ENCODE results near the gene NCK2. TPM values are rescaled to one million over a fixed set of nuclear protein-coding genes. Genes with fewer than 3 reads are reported as not detected.

The NCK2 gene
- total RNA-seq, 1 experiment from 2014 or later = 49.2 TPM

GRCh38 chr2:105711394-105711793 lies 33.3 kb upstream of the NCK2 start:
- Histone ChIP-seq H2BK5ac (ENCODE audit: insufficient read length, low read length) (no peak overlapping the region), H3K23me2 (ENCODE audit: insufficient read length, low read depth, low read length, poor library complexity, severe bottlenecking) (no peaks in the 10 kb centered on the region), H3K27ac (ENCODE audit: insufficient read length, low read depth, low read length) (no peak overlapping the region), H3K18ac (ENCODE audit: insufficient read length, low read depth, low read length) (no peak overlapping the region), H2BK20ac (ENCODE audit: low read depth, low read length, poor library complexity, severe bottlenecking) (no peak overlapping the region), H3K9me3 (ENCODE audit: control insufficient read depth, low read depth, low read length) (no peaks in the 10 kb centered on the region), H4K5ac (ENCODE audit: insufficient read length, low read depth, low read length) (no peak overlapping the region), H2BK120ac (ENCODE audit: low read depth, low read length, poor library complexity, severe bottlenecking) (no peak overlapping the region), H3K9ac (ENCODE audit: extremely low read depth, insufficient read length, low read length) (no peak overlapping the region), H4K20me1 (ENCODE audit: control insufficient read depth, insufficient read depth, insufficient read length) (no peaks in the 10 kb centered on the region), H3K14ac (ENCODE audit: insufficient read depth, low read length) (no peak overlapping the region), H3K79me2 (ENCODE audit: insufficient read depth, low read length) (no peaks in the 10 kb centered on the region), H3K4ac (ENCODE audit: low read depth, low read length) (no peak overlapping the region), H4K91ac (ENCODE audit: insufficient read length, low read depth, low read length) (no peak overlapping the region), H4K8ac (replicated peaks; ENCODE audit: insufficient read length, low read depth, low read length) (no peak overlapping the region), H3K79me1 (ENCODE audit: insufficient read depth, low read depth, low read length, poor library complexity, severe bottlenecking) (no peaks in the 10 kb centered on the region), H2AFZ (ENCODE audit: low read length) (no peak overlapping the region), H3K4me1 (ENCODE audit: insufficient read depth, low read length) (peaks cover 2% of the 10 kb centered on the region; the same call in 1 of the 2 replicates), H3K27me3 (ENCODE audit: insufficient read depth, low read length) (no peaks in the 10 kb centered on the region), H3K4me2 (ENCODE audit: insufficient read depth, insufficient read length, low read length) (no peak overlapping the region), H2BK12ac (ENCODE audit: insufficient read length, low read depth, low read length) (no peak overlapping the region), H3K56ac (ENCODE audit: insufficient read length, low read depth, low read length) (no peak overlapping the region), H3K23ac (ENCODE audit: insufficient read length, low read depth, low read length) (no peak overlapping the region), H3T11ph (ENCODE audit: low read length) (no peak overlapping the region), H2AK5ac (ENCODE audit: insufficient read length, low read length) (no peak overlapping the region), H2BK15ac (ENCODE audit: low read depth, low read length) (no peak overlapping the region)
- no peaks in the 10 kb centered on the region for H3K9me3 Mint-ChIP-seq
- DNase-seq = no peak
- H3K27me3 Mint-ChIP-seq (ENCODE audit: low read depth) = peaks cover 8% of the 10 kb centered on the region
- TF ChIP-seq, protein P1, sequence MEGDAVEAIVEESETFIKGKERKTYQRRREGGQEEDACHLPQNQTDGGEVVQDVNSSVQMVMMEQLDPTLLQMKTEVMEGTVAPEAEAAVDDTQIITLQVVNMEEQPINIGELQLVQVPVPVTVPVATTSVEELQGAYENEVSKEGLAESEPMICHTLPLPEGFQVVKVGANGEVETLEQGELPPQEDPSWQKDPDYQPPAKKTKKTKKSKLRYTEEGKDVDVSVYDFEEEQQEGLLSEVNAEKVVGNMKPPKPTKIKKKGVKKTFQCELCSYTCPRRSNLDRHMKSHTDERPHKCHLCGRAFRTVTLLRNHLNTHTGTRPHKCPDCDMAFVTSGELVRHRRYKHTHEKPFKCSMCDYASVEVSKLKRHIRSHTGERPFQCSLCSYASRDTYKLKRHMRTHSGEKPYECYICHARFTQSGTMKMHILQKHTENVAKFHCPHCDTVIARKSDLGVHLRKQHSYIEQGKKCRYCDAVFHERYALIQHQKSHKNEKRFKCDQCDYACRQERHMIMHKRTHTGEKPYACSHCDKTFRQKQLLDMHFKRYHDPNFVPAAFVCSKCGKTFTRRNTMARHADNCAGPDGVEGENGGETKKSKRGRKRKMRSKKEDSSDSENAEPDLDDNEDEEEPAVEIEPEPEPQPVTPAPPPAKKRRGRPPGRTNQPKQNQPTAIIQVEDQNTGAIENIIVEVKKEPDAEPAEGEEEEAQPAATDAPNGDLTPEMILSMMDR (conservative IDR thresholded peaks at IDR 0.05) = no peak
- no peaks in the 10 kb centered on the region for H3K36me3 Mint-ChIP-seq (ENCODE audit: insufficient read depth in 1 of 3, low read depth in 3 of 3)
- H3K27ac Mint-ChIP-seq = no peak overlapping the region
- H3K4me3 Mint-ChIP-seq = no peak overlapping the region
- peaks cover 11 to 13% of the 10 kb centered on the region in 2 experiments for H3K4me1 Mint-ChIP-seq
